DMS 273 (cell line): ENCODE data around the gene SDHC.
"Not testable (repeated sequence)": the region's sequence is repeated elsewhere in the genome, so short reads cannot be mapped to it uniquely, and the experiment has no call there.

Experiments used
- DNase-seq: peaks from one replicate; lab custom pipeline; 2025; ENCODE audit not compliant: unreplicated experiment; lab: John Stamatoyannopoulos, UW

Gene SDHC

DNA sequence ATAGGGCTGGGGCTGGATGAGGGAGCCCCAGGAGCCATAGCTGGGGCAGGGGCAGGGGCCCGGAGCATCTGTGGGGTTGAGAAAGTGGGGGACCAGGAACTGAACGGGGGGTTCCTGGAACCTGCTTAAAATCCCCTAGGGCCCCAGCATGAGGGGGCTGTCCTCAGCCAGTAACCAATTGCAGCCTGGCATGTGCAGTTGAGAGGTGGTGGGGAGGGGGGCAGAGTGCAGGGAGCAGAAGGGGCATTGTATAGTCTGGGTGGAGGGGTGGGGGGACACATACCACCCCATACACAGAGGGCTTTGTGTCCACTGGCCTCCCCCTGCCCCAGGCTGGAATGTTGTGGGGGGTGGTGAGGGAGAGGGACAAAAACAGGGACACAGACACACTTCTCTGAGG, 4.3 kb upstream of the SDHC start, which contains the start of gene MPZ:
Gene MPZ (minus strand): TSS at position 101 of the 400 bp plus-strand sequence. CDS start 63 bp downstream, at position 38.
- no peak for DNase-seq

DNA sequence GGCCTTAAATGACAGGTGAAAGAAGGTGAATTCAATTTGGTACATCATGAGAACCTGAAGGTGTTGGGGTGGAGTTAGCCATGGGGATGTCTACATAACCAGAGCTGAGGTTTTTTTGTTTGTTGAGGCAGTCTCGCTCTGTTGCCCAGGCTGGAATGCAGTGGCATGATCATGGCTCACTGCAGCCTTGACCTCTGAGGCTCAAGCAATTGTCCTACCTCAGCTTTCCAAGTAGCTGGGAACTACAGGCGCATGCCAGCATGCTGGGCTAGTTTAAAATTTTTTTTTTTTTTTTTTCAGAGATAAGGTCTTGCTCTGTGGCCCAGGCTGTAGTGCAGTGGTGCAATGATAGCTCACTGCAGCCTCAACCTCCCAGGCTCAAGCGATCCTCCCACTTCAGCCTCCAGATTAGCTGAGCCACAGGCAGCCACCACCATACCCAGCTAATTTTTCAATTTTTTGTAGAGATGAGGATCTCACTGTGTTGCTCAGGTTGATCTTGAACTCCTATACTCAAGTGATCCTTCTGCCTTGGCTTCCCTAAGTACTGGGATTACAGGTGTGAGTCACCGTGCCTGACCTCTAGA, 2.5 kb upstream of the SDHC start:
- DNase-seq = no peak

DNA sequence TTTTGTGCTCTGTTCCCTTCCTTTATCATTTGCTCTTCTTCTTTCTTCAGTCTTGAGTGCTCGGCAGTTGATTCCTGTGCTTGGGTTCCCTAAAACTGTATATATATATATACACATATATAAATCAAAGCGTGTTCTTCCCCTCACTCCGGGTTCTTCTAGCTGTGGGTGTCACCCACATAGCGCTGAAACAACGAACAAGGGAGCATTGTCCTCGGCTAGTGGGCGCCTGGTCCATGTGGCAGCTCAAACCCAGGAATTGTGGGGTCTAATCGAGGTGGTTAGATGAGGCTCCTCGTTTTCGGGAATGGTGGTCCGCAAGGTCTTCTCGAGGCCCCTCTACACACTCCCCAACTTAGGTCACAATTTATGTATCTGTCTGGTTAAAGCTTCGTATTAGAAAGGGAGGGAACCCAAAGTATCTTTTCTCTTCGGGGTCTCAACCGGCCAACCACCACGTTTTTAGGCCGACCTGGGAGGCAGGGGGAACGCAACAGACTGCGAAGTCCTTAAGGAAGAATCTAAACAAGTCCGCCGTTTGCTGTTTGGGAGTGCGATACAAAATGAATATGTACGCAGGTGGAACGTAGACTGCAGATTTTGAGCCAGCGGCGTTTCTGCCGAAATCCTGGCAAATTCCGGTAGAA, 504 bp upstream of the SDHC start:
- no peak for DNase-seq

DNA sequence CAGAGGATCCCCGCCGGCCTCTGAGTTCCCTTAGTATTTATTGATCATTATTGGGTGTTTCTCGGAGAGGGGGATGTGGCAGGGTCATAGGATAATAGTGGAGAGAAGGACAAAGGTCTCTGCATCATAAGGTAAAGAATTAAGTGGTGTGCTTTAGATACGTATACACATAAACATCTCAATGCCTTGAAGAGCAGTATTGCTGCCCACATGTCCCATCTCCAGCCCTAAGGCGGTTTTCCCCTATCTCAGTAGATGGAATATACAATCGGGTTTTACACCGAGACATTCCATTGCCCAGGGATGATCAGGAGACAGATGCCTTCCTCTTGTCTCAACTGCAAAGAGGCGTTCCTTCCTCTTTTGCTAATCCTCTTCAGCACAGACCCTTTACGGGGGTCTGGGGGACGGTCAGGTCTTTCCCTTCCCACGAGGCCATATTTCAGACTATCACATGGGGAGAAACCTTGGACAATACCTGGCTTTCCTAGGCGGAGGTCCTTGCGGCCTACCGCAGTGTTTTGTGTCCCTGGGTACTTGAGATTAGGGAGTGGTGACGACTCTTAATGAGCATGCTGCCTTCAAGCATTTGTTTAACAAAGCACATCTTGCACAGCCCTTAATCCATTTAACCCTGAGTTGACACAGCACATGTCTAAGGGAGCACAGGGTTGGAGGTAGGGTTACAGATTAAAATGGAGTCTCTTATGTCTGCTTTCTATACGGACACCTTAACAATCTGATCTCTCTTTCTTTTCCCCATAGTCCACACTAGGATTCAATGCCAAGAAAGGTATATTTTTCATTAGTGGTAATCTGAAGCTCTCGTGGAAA, 1.9 kb downstream of the SDHC start:
- DNase-seq = not testable (repeated sequence)

DNA sequence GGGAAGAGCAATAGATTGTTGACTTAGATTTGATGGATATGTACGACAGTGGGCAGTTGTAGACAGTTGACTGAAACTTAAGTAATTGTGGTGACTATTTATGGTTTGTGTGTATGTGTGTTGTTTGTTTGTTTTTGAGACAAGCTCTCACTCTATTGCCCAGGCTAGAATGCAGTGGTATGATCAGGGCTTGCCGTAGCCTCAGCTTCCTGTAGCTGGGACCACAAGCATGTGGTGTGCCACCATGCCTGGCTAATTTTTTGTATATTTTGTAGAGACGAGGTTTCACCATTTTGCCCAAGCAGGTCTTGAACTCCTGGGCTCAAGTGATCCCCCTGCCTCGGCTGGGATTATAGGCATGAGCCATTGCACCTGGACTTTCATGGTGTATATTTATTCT, 9.8 kb downstream of the SDHC start:
- DNase-seq = no peak

DNA sequence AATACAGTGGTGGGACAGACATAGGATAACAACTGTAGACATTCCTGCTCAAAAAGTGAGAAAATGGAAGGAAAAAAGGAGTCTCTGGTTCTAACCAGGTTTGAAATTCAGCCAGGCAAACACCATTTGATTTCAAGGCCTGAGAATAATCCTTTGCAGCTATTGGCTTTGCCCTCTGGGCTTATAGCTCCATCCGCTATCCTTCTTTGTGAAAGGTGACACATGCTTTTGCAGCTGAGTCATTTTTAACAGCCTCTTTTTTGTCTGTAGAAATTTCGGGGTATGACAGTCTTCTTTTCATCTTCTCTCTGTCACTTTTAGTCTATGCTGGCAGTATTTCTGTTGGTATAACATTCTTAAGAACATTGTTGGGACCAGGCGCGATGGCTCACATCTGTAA, 16.2 kb downstream of the SDHC start:
- DNase-seq = no peak

DNA sequence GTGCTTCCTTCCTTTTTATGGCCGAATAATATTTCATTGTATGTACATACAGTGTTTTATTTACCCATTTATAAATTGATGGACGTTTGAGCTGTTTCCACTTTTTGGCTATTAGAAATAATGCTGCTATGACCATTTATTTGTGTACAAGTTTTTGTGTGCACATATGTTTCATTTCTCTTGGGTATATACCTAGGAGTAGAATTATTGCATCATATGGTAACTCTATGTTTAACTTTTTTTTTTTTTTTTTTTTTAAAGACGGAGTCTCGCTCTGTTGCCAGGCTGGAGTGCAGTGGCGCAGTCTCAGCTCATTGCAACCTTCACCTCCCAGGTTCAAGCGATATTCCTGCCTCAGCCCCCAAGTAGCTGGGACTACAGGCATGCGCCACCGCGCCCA, 19.0 kb downstream of the SDHC start:
- DNase-seq = no peak

DNA sequence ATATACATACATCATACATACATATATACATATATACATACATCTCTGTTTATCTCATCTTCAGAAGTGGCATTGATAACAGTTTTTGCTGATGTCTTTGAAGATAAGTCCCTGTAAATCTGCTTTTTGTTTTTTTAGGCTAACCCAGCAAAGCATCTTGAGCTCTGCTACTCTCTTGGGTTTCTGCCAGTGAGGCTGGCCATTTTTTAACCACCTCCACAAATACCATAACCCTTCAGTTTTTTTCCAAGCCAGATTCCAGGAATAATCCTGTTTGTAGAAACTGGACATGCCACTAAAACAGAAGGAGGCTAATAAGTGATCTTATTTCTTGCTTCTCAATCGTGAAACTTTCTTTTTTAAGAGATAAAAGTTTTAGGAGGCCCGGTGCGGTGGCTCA, 21.6 kb downstream of the SDHC start:
- DNase-seq = no peak

DNA sequence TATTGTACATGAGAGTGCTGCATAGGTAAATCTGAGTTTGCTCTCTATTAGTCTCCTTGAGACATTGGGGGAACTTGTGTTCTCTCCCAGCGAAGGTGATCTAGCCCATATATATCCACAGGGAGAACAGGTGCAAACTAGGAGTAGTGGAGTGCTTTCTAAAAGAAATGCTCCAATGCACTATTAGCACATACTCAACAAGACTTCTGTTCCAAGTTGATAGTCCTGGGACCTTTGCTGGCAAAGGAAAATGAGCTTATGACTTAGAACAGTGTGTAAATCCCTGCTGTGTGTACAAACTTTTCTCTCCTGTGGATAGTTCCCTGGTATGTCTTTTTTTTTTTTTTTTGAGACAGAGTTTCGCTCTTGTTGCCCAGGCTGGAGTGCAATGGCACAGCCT, 28.0 kb downstream of the SDHC start:
- no peak for DNase-seq

DNA sequence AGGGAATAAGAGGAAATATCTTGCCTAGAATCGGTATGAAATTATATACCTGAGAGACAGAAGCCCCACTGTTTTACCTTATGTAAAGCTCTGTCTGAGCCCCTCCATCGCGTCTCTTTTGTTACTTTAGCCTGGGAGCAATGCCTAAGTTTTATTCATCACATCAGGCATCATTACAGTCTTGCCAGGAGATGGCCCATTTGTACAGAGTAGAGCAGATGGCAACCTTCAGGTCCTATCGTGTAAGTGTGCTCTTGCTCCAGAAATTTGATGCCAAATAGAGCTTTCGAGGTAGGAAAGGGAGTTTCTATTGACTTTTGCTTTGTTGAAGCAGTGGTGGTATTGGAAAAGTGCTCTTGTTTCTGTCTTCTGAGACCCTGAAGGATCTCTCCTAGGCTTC, 28.6 kb downstream of the SDHC start:
- DNase-seq = peak; percentile 31

DNA sequence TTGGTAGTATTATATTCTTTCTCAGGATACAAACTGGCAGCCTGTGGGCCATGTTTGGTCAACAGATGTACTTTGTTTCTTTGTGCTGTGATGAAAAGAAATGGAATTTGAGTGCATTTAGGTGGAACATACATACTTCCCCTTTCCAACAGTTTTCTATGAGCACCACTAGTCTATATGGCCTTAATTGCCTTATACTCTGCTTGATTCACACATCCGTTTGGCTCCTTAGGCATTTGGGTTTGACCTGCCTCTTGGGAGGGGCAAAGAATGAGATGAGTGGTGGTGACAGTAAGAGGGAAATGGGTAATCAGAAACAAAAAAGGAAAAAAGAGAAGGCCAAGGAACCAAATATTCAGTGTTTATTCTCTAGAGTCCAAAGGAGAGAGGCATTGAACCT, 36.5 kb downstream of the SDHC start:
- DNase-seq = no peak

DNA sequence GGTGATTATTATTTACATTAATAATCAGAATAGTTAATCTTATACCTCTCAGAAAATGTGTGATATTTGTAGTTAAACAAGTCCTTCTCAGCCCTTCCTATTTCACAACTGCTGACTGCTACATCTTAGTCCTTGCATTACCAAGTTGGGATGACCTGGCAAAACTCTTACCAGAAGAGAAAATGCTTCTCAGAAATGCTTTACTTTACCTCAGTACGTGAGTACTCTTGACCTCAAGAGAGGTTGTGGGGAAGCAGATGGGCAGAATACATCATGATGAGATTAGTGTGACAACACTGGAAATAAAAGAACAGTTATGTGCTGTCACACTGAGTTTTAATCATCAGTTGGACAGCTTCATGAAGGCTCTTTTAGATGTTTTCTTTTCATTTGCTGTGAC, 37.3 kb downstream of the SDHC start:
- peak; percentile 22 for DNase-seq

DNA sequence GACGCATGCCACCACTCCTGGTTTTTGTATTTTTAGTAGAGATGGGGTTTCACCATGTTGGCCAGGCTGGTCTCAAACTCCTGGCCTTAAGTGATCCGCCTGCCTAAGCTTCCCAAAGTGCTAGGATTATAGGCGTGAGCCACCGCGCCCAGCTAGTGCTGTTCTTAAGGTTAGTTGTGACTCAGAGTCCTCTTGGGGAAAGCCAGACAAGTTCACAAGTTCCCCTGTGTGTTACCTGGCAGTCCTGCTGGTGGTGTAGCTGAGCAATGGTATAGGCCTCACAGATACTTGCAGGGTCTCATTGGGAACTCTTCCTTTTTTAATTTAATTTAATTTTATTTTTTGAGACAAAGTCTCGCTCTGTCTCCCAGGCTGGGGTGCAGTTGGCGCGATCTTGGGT, 42.9 kb downstream of the SDHC start:
- DNase-seq = no peak

DNA sequence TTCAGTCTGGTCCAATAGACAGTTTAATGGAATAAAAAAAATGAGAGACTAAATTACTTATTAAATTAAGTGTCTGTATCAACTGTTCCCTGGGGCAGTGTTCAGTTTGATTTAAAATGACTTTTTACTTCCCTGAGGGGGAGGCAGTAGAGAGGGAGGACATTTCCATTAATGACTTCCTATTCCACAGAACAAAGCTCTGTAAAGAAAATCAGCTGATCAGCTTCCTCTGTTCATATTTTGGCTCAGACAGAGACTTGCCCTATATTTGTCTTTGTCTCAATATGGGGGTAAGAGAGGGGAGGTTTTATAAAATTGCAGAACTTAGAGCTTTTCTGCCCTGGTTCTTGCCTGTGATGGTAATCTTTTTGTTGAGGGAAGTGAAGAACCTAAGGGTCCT, 45.1 kb downstream of the SDHC start:
- no peak for DNase-seq

DNA sequence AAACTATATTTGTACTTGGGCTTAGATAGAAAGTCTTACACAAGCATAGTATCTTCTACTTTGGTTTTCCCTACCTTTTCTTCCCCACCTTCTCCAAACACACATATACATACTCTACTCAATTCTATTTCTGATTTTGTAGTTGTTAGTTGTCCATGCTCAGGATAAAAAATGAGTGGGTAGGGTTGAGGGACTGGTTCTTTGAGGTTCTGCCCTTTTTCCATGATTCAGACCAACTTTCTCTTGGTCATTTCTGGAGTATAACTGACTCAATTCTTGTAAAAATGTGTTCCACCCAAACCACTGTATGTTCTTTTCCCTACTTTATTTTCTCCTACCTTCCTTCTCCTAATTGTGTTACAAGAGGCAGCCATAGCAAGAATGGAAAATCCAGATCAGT, 50.2 kb downstream of the SDHC start:
- no peak for DNase-seq

DNA sequence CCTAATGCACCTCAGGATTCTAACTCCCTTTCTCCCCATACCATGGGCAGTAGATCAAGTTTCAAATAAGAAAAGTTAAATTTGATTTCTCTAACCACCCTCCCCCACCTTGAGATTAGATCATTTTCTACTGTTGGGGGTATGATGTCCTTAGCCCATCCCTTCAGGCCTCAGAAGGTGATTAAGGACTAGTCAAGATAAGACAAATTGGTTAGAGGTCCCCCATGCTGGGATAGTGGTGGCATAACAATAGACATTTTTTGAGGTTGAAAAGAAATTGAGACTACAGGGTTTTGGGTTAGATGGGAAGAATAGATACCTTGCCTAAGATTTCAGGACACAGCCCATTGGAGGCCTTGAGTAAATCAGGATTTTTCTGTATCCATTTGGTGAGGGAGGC, 51.0 kb downstream of the SDHC start:
- no peak for DNase-seq

DNA sequence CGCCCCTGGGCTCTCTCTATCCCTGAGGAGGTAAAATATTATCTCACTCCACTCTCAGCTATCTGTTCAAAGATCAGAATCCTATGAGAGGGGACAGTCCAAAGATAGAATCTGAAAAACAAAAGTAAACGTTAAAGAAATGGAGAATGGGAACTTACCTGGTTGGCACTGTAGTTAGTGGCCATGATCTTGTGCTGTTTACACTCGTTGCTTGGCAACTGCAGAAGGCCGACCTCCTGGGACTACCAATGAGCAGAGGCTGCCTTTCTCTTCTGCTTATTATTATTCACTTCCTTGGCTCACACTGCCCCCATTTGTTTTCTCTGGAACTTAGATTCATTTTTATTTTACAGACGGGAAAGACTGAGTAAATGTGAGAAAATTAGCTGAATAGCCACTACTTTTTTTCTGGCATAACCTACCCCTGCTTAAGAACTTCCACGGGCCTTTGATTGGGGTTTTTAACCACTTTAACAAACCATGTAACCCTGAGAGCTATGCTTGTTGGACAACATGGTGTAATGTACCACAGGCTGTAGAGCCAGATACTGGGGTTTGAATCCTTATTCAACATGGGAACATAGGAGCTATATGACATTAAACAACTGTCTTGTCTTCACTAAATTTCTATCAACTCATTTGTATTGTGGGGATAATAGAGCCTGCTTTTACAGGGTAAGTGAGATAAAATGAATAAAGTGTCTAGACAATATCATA, 53.7 kb downstream of the SDHC start, which contains the start of gene CFAP126:
Gene CFAP126 (minus strand): TSS at position 193 of the 717 bp plus-strand sequence. CDS start 8 bp downstream, at position 185.
- peak; percentile 87 for DNase-seq

DNA sequence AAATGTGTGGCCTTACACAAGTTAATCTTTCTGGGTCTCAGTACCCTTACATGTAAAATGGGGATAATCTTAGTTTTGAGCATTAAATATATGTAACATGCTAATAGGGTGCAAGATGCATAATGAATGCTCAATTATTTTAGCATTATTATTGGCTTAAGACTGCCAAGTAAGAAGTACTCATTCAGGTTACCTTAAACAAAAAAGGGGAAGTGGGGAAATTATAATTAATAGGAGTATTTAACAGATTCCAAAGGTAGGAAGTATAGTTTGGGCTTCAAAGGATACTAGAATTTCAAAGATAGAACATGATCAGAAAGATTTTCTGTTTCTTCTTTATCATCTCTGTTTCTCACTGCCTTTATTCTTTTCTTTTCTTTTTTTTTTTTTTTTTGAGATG, 59.3 kb downstream of the SDHC start:
- DNase-seq = no peak

DNA sequence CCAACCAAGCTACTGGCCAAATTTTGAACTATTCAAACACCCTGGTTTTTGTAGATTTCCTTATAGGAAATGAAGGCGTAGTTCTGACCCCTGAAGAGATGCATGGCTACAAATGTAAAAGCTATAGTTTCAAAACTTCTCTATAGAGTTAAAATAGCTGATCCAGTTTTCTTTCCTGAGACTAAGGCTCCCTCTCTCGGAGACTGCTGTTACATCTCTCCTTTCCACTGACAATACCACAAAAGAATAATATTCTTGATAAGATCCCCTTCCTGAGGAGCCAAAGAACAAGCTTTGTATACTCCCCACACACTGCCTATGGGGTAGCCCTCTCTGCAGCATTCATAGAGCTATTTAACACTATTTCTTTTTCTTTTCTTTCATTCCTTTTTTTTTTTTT, 60.2 kb downstream of the SDHC start:
- peak; percentile 48 for DNase-seq

DNA sequence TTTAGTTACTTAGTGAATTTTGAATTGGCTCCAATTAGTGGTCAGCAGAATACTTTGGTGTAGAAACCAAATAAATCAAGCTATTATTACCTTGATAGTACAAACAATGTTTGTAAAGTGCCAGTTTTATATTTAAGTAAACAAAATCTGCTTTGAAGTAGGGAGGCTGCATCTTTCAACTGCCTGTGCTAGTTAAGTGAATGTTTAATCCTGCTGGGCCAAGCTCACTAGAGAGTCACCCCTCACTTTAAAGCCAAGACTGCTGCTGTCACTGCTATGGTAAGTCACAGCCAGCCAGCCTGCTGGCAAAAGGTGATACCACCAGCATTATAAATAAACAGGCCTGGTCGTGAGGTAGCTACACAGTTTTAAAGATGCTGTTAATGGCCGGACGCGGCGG, 63.8 kb downstream of the SDHC start:
- DNase-seq = no peak

DNA sequence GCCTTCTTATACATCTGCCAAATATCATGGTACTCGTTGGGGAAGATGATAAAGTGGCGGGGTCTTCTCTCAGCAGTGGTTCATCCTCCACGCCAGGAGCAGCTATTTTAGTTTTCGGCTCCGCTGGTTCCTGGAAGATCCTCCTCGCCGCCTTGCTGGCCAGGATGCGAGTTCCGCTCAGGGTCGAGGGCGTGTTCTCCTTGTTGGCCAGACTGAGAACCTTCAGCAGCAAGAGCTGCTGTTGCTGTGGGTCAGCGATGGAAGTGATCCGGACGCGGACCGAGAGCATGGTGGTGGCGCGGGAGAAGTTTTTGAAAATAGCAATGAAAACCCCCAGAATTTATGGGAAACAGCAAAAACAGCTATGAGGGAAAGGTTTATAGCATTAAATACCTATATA, 64.9 kb downstream of the SDHC start:
- no peak for DNase-seq
